SU-DHL-6 (cell line): ENCODE data around the gene ADAMTS4.

ENCODE experiments used
- H2AFZ ChIP-seq: fragments of 200-600 bp; sonication (generic); 2 replicates; pipeline ENCODE4 v1.6.1; 2014; ENCODE audit warnings: low read depth, mild to moderate bottlenecking, moderate library complexity, mixed read lengths, antibody characterized with exemption, low read length; ENCODE audit not compliant: severe bottlenecking
- H3F3A ChIP-seq: fragments of 200-600 bp; shearing (Covaris generic); 2 replicates; pipeline ENCODE4 v1.6.0; 2016; ENCODE audit warnings: antibody characterized with exemption, mild to moderate bottlenecking; ENCODE audit not compliant: insufficient read depth
- H3K27ac ChIP-seq: fragments of 200-600 bp; sonication (generic); 2 replicates; pipeline ENCODE4 v1.5.1; 2016; ENCODE audit warnings: low read depth, mild to moderate bottlenecking, low read length, moderate library complexity, mixed read lengths
- H3K27me3 ChIP-seq: fragments of 200-600 bp; sonication (generic), shearing (Covaris generic); 2 replicates; pipeline ENCODE4 v1.6.0; 2014; ENCODE audit warnings: mild to moderate bottlenecking, low read length
- H3K36me3 ChIP-seq: fragments of 200-600 bp; sonication (generic); 2 replicates; pipeline ENCODE4 v1.6.1; 2014; ENCODE audit warnings: mild to moderate bottlenecking, low read length, mixed read lengths
- H3K4me2 ChIP-seq: fragments of 300-600, 200-600 bp; shearing (Covaris generic), sonication (generic); 2 replicates; pipeline ENCODE4 v1.6.0; 2014; ENCODE audit warnings: low read length, low read depth, mild to moderate bottlenecking; ENCODE audit not compliant: poor library complexity, severe bottlenecking
- H3K4me3 ChIP-seq: fragments of 200-600 bp; sonication (generic); 2 replicates; pipeline ENCODE4 v1.5.1; 2014; ENCODE audit warnings: antibody characterized with exemption, low read length, mild to moderate bottlenecking, mixed read lengths; ENCODE audit not compliant: insufficient read depth, poor library complexity, severe bottlenecking
- H3K79me2 ChIP-seq: fragments of 200-600 bp; sonication (generic); 2 replicates; pipeline ENCODE4 v1.6.1; 2014; ENCODE audit warnings: mild to moderate bottlenecking, low read length, moderate library complexity; ENCODE audit not compliant: insufficient read depth
- H3K9ac ChIP-seq: fragments of 200-600 bp; sonication (generic); 2 replicates; pipeline ENCODE4 v1.7.0; 2014; ENCODE audit warnings: mild to moderate bottlenecking, low read length
- H3K9me2 ChIP-seq: fragments of 200-600 bp; sonication (generic); replicated peaks from 2 replicates; pipeline ENCODE4 v1.6.1; 2014; ENCODE audit warnings: low read length; ENCODE audit not compliant: insufficient read depth
- H3K9me3 ChIP-seq: fragments of 200-600 bp; sonication (generic); 2 replicates; pipeline ENCODE4 v1.6.1; 2014; ENCODE audit warnings: low read length, mixed read lengths; ENCODE audit not compliant: insufficient read depth
- H4K20me1 ChIP-seq: fragments of 200-600 bp; sonication (generic); 2 replicates; pipeline ENCODE4 v1.6.1; 2014; ENCODE audit warnings: low read depth, mild to moderate bottlenecking, antibody characterized with exemption, low read length, moderate library complexity, mixed read lengths
- EZH2phosphoT487 ChIP-seq: fragments of 200-600 bp; sonication (generic), shearing (Covaris generic); conservative IDR thresholded peaks from 2 replicates; pipeline ENCODE4 v1.6.1; 2018; ENCODE audit warnings: mild to moderate bottlenecking, antibody characterized with exemption, low read length, moderate library complexity, mixed read lengths
- TF ChIP-seq, protein P1 (sequence below): fragments of 200-600 bp; sonication (generic); IDR thresholded peaks from one replicate; pipeline ENCODE4 v1.5.1; 2017; ENCODE audit warnings: antibody characterized with exemption, mild to moderate bottlenecking, low read length, moderate library complexity; ENCODE audit not compliant: insufficient read depth, poor library complexity, severe bottlenecking

Gene ADAMTS4

DNA sequence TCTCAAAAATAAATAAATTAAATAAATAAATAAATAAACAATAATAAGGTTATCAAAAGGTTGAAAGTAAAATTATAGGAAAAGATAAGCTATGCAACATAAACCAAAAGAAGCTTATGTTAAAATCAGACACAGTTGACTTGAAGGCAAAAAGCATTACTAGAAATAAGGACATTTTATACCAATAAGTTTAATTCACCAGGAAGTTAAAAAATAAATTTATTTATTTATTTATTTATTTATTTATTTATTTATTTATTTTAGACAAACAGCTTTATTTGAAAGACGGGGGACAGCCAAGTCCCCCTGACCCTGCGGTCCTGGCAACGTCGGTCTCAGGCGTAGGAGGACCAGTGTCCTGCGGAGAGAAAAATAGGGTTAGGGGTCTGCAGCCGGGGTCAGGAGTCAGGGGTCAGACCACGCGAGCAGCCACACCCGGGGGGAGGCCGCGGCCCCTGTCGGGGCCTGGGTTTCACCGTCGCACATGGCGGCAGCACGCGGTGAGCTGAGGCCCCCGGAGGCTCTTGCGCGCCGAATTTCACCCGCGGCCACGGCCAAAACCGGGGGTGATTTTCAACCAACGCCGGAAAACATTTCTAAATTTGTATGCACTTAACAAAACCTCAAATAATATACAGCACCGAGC lies 58.0 kb downstream of the ADAMTS4 start:
- H3K27ac ChIP-seq = no peak overlapping the region
- no peak overlapping the region for H3K4me3 ChIP-seq
- H3K27me3 ChIP-seq = no peaks in the 10 kb centered on the region
- H2AFZ ChIP-seq = no peak overlapping the region
- H3F3A ChIP-seq = peaks cover 12% of the 10 kb centered on the region
- H3K36me3 ChIP-seq = no peaks in the 10 kb centered on the region
- no peaks in the 10 kb centered on the region for H3K9me3 ChIP-seq
- H3K4me2 ChIP-seq = no peak overlapping the region
- no peaks in the 10 kb centered on the region for H4K20me1 ChIP-seq
- TF ChIP-seq, protein P1, sequence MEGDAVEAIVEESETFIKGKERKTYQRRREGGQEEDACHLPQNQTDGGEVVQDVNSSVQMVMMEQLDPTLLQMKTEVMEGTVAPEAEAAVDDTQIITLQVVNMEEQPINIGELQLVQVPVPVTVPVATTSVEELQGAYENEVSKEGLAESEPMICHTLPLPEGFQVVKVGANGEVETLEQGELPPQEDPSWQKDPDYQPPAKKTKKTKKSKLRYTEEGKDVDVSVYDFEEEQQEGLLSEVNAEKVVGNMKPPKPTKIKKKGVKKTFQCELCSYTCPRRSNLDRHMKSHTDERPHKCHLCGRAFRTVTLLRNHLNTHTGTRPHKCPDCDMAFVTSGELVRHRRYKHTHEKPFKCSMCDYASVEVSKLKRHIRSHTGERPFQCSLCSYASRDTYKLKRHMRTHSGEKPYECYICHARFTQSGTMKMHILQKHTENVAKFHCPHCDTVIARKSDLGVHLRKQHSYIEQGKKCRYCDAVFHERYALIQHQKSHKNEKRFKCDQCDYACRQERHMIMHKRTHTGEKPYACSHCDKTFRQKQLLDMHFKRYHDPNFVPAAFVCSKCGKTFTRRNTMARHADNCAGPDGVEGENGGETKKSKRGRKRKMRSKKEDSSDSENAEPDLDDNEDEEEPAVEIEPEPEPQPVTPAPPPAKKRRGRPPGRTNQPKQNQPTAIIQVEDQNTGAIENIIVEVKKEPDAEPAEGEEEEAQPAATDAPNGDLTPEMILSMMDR = no peak
- no peak for TF ChIP-seq EZH2phosphoT487
- no peaks in the 10 kb centered on the region for H3K9me2 ChIP-seq
- H3K9ac ChIP-seq = no peak overlapping the region
- no peaks in the 10 kb centered on the region for H3K79me2 ChIP-seq

DNA sequence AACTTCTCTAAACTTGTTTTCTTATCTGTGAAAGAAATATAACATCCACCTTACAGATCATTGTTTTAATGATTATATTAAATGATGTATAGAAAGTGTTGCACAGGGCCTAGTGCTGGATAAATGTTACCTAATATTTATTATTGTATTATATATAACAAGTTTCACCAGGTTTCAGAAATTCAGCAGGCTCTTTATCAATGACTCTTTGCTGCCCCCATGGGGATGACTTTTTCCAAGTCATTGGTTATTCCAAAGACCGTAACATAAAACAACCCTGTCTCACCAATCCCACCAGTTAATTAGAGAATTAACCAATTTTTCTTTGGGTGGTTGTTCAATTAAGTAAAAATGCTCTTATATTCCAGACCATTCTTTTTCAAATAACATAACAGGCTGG lies 59.1 kb downstream of the ADAMTS4 start:
- no peak overlapping the region for H3K27ac ChIP-seq
- no peak overlapping the region for H3K4me2 ChIP-seq
- TF ChIP-seq, protein P1 = peak; percentile 22
- no peak for TF ChIP-seq EZH2phosphoT487
- H3K9me2 ChIP-seq = no peaks in the 10 kb centered on the region
- no peaks in the 10 kb centered on the region for H3K9me3 ChIP-seq
- H3F3A ChIP-seq = peaks cover 12% of the 10 kb centered on the region
- no peaks in the 10 kb centered on the region for H4K20me1 ChIP-seq
- no peaks in the 10 kb centered on the region for H3K36me3 ChIP-seq
- no peaks in the 10 kb centered on the region for H3K27me3 ChIP-seq
- H2AFZ ChIP-seq = no peak overlapping the region
- H3K9ac ChIP-seq = no peak overlapping the region
- H3K79me2 ChIP-seq = no peaks in the 10 kb centered on the region
- no peak overlapping the region for H3K4me3 ChIP-seq

DNA sequence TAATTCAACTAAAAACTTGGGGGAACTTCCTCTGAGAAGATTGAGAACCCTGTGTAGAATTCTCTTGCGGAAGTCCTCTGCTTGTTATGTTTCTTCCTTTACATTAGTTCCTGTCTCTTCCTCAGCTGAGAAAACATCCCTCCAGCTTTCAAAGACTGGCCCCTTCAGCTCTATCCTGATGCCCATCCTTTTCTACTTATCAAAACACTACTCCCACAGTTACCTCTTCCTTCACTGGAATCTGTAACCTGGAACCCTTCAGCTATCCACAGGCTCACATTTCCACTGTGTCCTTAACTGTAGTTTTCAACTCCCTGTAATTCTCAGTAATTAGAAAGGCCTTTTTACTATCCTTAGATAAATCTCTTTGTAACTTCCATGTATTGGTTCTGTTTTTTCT lies 60.4 kb downstream of the ADAMTS4 start:
- Histone ChIP-seq H3K27ac (no peak overlapping the region), H2AFZ (no peak overlapping the region), H4K20me1 (no peaks in the 10 kb centered on the region), H3K4me3 (no peak overlapping the region), H3K79me2 (peaks cover 6% of the 10 kb centered on the region), H3K36me3 (no peaks in the 10 kb centered on the region), H3K9me2 (no peaks in the 10 kb centered on the region), H3K27me3 (no peaks in the 10 kb centered on the region), H3K4me2 (no peak overlapping the region), H3K9ac (no peak overlapping the region), H3F3A (peaks cover 12% of the 10 kb centered on the region), H3K9me3 (no peaks in the 10 kb centered on the region)
- TF ChIP-seq, protein P1 = no peak
- TF ChIP-seq EZH2phosphoT487 = no peak
